ENCODE measurements around the gene MGST2. TPM values are rescaled to one million over a fixed set of nuclear protein-coding genes. Genes with fewer than 3 reads are reported as not detected.

MGST2 gene
- total RNA-seq, 2 experiments from 2014 or later: 0.70 to 3.0 TPM

DNA sequence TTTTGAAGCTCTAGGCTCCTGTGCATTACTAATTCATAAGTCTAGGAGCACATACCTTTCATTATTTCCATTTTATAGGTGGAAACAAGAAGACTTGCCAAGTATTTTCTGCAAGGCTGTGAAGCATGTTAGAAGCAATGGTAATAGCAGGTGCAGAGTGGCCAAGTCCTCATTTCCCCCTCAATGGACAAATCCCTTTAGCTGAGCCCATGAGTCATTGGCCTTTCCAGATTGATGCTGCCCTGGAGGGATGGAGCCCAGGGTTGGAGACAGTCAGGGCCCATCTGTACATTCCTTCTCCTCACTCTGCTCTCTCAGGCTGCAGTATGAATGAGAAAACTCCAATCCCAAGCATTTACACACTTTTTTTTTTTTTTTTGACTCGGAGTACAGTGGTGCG is 6.6 kb downstream of the MGST2 start:
- H3K4me3 ChIP-seq (ENCODE audit: low read length): no peak overlapping the region
- H3K27me3 ChIP-seq (ENCODE audit: control insufficient read depth in 1 of 2, insufficient read depth in 2 of 2, low read length in 2 of 2): no peaks in the 10 kb centered on the region
- TF ChIP-seq, protein P1, sequence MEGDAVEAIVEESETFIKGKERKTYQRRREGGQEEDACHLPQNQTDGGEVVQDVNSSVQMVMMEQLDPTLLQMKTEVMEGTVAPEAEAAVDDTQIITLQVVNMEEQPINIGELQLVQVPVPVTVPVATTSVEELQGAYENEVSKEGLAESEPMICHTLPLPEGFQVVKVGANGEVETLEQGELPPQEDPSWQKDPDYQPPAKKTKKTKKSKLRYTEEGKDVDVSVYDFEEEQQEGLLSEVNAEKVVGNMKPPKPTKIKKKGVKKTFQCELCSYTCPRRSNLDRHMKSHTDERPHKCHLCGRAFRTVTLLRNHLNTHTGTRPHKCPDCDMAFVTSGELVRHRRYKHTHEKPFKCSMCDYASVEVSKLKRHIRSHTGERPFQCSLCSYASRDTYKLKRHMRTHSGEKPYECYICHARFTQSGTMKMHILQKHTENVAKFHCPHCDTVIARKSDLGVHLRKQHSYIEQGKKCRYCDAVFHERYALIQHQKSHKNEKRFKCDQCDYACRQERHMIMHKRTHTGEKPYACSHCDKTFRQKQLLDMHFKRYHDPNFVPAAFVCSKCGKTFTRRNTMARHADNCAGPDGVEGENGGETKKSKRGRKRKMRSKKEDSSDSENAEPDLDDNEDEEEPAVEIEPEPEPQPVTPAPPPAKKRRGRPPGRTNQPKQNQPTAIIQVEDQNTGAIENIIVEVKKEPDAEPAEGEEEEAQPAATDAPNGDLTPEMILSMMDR (IDR thresholded peaks at IDR 0.05): no peak
- intact Hi-C loops (cut with DNase I, micrococcal nuclease): no loop called here
- H3K4me1 ChIP-seq (ENCODE audit: insufficient read depth, low read length): peaks cover 1% of the 10 kb centered on the region
- H3K9me3 ChIP-seq (ENCODE audit: control insufficient read depth in 1 of 2, insufficient read depth in 1 of 2, low read length in 2 of 2): no peaks in the 10 kb centered on the region
- ATAC-seq (ENCODE audit: poor library complexity) (no peak), DNase-seq (no peak)
- H3K27ac ChIP-seq (ENCODE audit: low read depth in 1 of 2, low read length in 2 of 2): no peak overlapping the region
- CTCF ChIA-PET: no interaction called here
- H3K9me3 Mint-ChIP-seq: no peaks in the 10 kb centered on the region
- H3K36me3 ChIP-seq (ENCODE audit: insufficient read depth, low read length): no peaks in the 10 kb centered on the region
- peaks cover under 1% of the 10 kb centered on the region for H3K4me1 Mint-ChIP-seq (ENCODE audit: low read depth)
- no peaks in the 10 kb centered on the region for H3K36me3 Mint-ChIP-seq (ENCODE audit: low read depth)
- H3K27me3 Mint-ChIP-seq: no peaks in the 10 kb centered on the region
- no peak overlapping the region for H3K27ac Mint-ChIP-seq
- H3K4me3 Mint-ChIP-seq: no peak overlapping the region
- POLR2A ChIA-PET: no interaction called here

DNA sequence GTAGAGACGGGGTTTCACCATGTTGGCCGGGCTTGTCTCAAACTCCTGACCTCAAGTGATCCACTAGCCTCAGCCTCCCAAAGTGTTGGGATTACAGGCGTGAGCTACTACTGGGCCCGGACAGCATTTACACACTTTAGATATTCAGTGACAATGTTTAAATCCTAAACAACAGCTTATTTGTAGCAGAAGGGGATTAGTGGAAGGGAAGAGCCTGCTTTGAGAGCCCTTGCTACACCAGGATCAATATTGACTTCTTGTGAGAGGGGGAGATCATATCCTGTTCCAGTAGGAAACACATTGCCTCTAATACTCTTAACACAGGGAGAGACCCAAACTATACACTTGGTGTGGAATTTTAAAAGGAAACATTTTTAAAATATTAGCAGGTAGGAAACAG is 7.1 kb downstream of the MGST2 start:
- H3K27me3 Mint-ChIP-seq: no peaks in the 10 kb centered on the region
- H3K27me3 ChIP-seq (ENCODE audit: control insufficient read depth in 1 of 2, insufficient read depth in 2 of 2, low read length in 2 of 2): no peaks in the 10 kb centered on the region
- no peaks in the 10 kb centered on the region for H3K4me1 ChIP-seq (ENCODE audit: insufficient read depth, low read length)
- TF ChIP-seq, protein P1 (IDR thresholded peaks at IDR 0.05): no peak
- H3K4me3 Mint-ChIP-seq: no peak overlapping the region
- H3K9me3 Mint-ChIP-seq: no peaks in the 10 kb centered on the region
- H3K27ac Mint-ChIP-seq: no peak overlapping the region
- no peaks in the 10 kb centered on the region for H3K9me3 ChIP-seq (ENCODE audit: control insufficient read depth in 1 of 2, insufficient read depth in 1 of 2, low read length in 2 of 2)
- POLR2A ChIA-PET: no interaction called here
- intact Hi-C loops (cut with DNase I, micrococcal nuclease): no loop called here
- H3K27ac ChIP-seq (ENCODE audit: low read depth in 1 of 2, low read length in 2 of 2): no peak overlapping the region
- ATAC-seq (ENCODE audit: poor library complexity): no peak
- CTCF ChIA-PET: no interaction called here
- no peaks in the 10 kb centered on the region for H3K36me3 ChIP-seq (ENCODE audit: insufficient read depth, low read length)
- H3K36me3 Mint-ChIP-seq (ENCODE audit: low read depth): no peaks in the 10 kb centered on the region
- no peak overlapping the region for H3K4me3 ChIP-seq (ENCODE audit: low read length)
- H3K4me1 Mint-ChIP-seq (ENCODE audit: low read depth): no peaks in the 10 kb centered on the region
- DNase-seq: no peak

DNA sequence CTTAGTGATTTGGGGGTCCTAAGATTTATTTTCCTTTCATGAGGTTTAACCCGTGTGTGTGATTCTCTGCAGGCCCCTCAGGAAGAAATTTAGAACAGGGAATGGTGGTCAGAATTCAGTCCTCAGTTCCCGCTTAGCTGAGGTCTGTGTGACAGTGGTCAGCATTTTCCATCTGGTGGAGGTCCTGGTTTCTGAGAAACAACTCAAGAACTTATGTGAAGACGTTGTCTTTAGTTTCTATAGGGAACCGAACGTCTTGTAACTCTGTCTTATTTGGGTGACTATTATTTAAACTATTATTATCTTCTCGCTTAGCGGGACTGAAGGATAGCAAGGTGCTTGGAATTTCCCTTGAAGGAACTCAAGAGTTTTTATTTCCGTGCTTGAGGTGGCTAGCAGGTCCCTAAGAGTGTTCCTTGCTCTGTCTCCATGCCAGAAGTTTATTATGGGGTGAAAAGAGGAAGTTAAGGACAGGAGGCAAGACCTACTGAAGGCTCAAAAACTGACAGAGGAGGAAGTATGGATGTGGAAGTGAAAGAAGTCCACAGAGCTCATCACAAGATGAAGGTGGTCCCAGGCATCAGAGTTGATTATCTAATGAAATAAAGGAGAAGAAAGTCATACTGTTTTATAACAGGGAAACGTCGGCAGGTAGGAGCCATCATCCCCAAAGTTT is 9.4 kb downstream of the MGST2 start:
- Mint-ChIP-seq H3K9me3 (no peaks in the 10 kb centered on the region), H3K4me3 (no peak overlapping the region), H3K36me3 (ENCODE audit: low read depth) (peaks cover 8% of the 10 kb centered on the region), H3K27ac (no peak overlapping the region), H3K4me1 (ENCODE audit: low read depth) (no peaks in the 10 kb centered on the region), H3K27me3 (no peaks in the 10 kb centered on the region)
- Histone ChIP-seq H3K4me1 (ENCODE audit: insufficient read depth, low read length) (no peaks in the 10 kb centered on the region), H3K27me3 (ENCODE audit: control insufficient read depth in 1 of 2, insufficient read depth in 2 of 2, low read length in 2 of 2) (no peaks in the 10 kb centered on the region), H3K9me3 (ENCODE audit: control insufficient read depth in 1 of 2, insufficient read depth in 1 of 2, low read length in 2 of 2) (no peaks in the 10 kb centered on the region), H3K36me3 (ENCODE audit: insufficient read depth, low read length) (no peaks in the 10 kb centered on the region), H3K27ac (ENCODE audit: low read depth in 1 of 2, low read length in 2 of 2) (no peak overlapping the region), H3K4me3 (ENCODE audit: low read length) (no peak overlapping the region)
- DNase-seq: peak in 3 of 14 experiments; percentile 14 to 46 (median 44)
- no peak for ATAC-seq (ENCODE audit: poor library complexity)
- intact Hi-C loops (cut with DNase I, micrococcal nuclease): no loop called here
- ChIA-PET CTCF (no interaction called here), POLR2A (no interaction called here)
- TF ChIP-seq, protein P1 (IDR thresholded peaks at IDR 0.05): no peak

All from CD4-positive, alpha-beta T cell (primary cell).